Lower lobe of right lung (tissue), 2 donors: Measurements from ENCODE around the gene NCOR2. TPM values are rescaled to one million over a fixed set of nuclear protein-coding genes. Genes with fewer than 3 reads are reported as not detected.

Source experiments
- ATAC-seq, 2 donors: fragments of 200-7000 bp; cut with Tn5 transposase; one replicate each; pipeline ENCODE4 v1.9.1; 2020 to 2022; ENCODE audit warnings: mild to moderate bottlenecking in 2 of 2, moderate library complexity in 2 of 2
- DNase-seq: peaks from one replicate; pipeline ENCODE4 v3.0.0-alpha.2; 2020
- H3K27ac ChIP-seq: fragments of 200-600 bp; one replicate; pipeline ENCODE4 v1.8.0; 2022
- H3K27me3 ChIP-seq: fragments of 200-600 bp; one replicate; pipeline ENCODE4 v1.8.0; 2022; ENCODE audit warnings: low read depth
- H3K36me3 ChIP-seq: fragments of 200-600 bp; one replicate; pipeline ENCODE4 v1.8.0; 2022; ENCODE audit warnings: mild to moderate bottlenecking
- H3K4me1 ChIP-seq: fragments of 200-600 bp; one replicate; pipeline ENCODE4 v1.8.0; 2022
- H3K4me3 ChIP-seq: fragments of 200-600 bp; one replicate; pipeline ENCODE4 v1.8.0; 2022; ENCODE audit warnings: mild to moderate bottlenecking
- H3K9me3 ChIP-seq: fragments of 200-600 bp; one replicate; pipeline ENCODE4 v1.8.0; 2022
- CTCF ChIP-seq: fragments of 200-600 bp; IDR thresholded peaks from one replicate; pipeline ENCODE4 v1.8.0; 2022; ENCODE audit warnings: antibody characterized with exemption, mild to moderate bottlenecking
- intact Hi-C: fragments of 100-400 bp; cut with DNase I; formaldehyde crosslinking; loops from one replicate; pipeline ENCODE4 v1.11.0; 2022
- total RNA-seq: library from RNA; stranded (reverse); fragmentation: NEBNext Ultra II Directional; extraction: Animal tissue kit (Norgen Biotek cat#: 25700); gene quantifications from one replicate; pipeline ENCODE4 v1.2.1, GENCODE V29; 2021
- donor health status: DM: no; HTN: yes; CAD: no; lungs with severe emphysema.

Gene NCOR2
- total RNA-seq, 1 donor from 2014 or later, result 318 TPM

DNA sequence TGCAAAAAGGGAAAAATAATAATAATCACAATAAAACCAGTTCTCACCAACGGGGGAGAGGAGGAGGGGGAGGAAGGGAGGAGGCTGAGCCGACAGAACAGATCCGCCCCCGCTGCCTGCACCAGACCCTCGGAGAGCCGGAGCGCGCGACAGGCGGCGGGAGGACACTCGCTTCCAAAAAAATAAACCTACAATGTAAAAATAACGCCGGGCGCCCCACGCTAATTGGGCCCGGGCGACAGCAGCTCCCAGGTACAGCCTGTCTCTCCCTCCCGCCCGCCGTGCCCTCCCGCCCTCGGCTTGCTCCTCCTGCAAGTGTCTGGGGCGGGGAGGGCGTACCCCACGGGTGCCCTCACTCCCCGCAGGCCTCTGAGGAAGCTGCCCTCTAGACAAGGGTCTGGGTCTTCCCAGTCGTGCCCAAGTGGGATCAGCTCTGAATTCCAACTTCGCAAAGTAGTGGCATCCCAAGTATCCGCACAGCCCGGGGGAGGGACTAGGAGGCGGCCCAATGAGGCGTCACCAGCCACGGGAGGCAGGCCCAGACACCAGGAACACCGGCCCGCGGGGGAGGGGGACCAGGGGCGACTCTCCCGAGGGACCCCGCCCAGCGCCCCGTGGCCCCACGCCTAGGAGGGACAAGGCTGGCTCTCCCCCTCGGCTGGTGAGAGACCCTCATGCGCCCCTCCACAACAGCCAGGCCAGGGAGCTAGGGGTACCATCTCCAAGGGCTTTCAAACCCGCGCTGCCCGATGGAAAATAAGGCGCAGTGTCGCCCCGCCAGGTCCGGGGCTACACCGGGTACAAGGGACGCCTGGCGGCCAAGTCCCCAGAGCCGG, 1.0 kb downstream of the NCOR2 start:
- Histone ChIP-seq H3K27me3 (no peaks in the 10 kb centered on the region), H3K9me3 (no peaks in the 10 kb centered on the region), H3K27ac (peak overlapping the region; percentile 98), H3K36me3 (no peaks in the 10 kb centered on the region), H3K4me1 (peaks cover 61% of the 10 kb centered on the region), H3K4me3 (peak overlapping the region; percentile 97)
- DNase-seq (peak; percentile 93), ATAC-seq (peak; percentile 79 to 83)
- TF ChIP-seq CTCF, result no peak
- intact Hi-C loops, result no loop called here

DNA sequence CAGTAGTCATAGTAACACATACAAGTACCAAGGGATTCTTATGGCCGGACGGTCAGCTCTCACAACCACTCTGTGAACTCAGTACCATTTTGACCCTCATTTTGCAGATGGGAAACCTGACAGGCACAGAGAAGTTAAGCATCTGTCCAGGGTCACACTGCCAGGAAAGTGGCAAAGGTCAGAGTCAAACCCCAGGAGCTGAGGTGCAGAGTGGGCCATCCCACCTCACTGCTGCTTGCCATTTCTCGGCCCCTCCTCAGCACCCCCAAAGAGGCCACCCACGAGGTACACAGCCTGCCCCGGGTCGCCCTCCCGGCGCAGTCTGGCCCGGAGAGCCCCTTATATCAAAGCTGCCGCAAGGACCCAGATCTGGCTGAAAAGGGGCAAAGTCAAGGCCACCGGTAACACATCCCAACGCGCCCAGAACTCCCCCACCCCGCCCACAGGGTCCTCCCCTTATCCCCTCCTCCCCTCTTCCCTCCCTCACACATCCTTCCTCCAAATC, 1.7 kb downstream of the NCOR2 start:
- Histone ChIP-seq H3K4me1 (peaks cover 67% of the 10 kb centered on the region), H3K4me3 (peak overlapping the region; percentile 97), H3K36me3 (no peaks in the 10 kb centered on the region), H3K27me3 (no peaks in the 10 kb centered on the region), H3K27ac (peak overlapping the region; percentile 98), H3K9me3 (no peaks in the 10 kb centered on the region)
- TF ChIP-seq CTCF, result no peak
- intact Hi-C loops, result no loop called here
- ATAC-seq (no peak), DNase-seq (no peak)

DNA sequence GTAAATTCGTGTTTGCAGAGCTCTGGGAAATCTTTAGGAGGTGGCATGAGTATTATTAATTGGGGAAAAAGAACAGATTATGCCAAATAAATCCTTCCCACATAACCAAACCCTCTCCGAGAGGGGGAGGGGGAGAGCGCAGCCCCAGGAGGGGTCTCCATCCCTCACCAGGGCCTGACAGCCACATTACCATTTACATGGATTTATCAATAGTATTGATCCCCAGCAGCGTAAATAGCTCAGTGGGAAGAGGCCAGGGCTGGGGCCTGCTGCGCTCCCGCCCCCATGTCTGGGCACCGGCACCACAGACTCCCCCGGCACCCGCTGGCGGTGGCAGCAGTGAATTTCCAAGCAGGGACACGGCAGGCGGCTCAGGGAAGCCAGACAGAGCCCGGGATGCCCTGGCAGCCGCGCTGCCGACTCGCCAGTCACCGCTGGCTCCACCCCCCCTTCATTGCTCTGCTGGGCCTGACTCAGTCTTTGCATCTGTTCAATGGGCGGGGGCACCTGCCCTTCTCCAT, 2.4 kb downstream of the NCOR2 start:
- intact Hi-C loops, result no loop called here
- H3K9me3 ChIP-seq, result no peaks in the 10 kb centered on the region
- ATAC-seq (no peak), DNase-seq (no peak)
- H3K27me3 ChIP-seq, result no peaks in the 10 kb centered on the region
- H3K4me3 ChIP-seq, result peak overlapping the region; percentile 97
- no peaks in the 10 kb centered on the region for H3K36me3 ChIP-seq
- no peak for TF ChIP-seq CTCF
- H3K27ac ChIP-seq, result peak overlapping the region; percentile 98
- peaks cover 74% of the 10 kb centered on the region for H3K4me1 ChIP-seq

- ATAC-seq, result no peak
- H3K4me1 ChIP-seq, result peaks cover 75% of the 10 kb centered on the region
Measured at GRCh38 chr12:124564232-124564958, 3.0 kb downstream of the NCOR2 start.

More at GRCh38 chr12:124564232-124564958, 3.0 kb downstream of the NCOR2 start:
- Histone ChIP-seq H3K4me3 (peak overlapping the region; percentile 97), H3K27ac (no peak overlapping the region), H3K27me3 (no peaks in the 10 kb centered on the region), H3K9me3 (no peaks in the 10 kb centered on the region), H3K36me3 (no peaks in the 10 kb centered on the region)
- DNase-seq, result no peak
- TF ChIP-seq CTCF, result no peak
- intact Hi-C loops, result no loop called here
